CD4-positive, alpha-beta T cell treated with Interferon gamma for 1 hour (primary cell): ENCODE measurements around the gene RUSF1.
"Not testable (repeated sequence)": the region's sequence is repeated elsewhere in the genome, so short reads cannot be mapped to it uniquely, and the experiment has no call there.

ENCODE experiments used
- DNase-seq: peaks from one replicate; pipeline ENCODE4 v3.0.0-alpha.2; 2020

The RUSF1 gene

GRCh38 chr16:31513884-31514283 is 5.7 kb upstream of the RUSF1 start:
- DNase-seq = no peak

- DNase-seq = no peak
Measured at GRCh38 chr16:31513126-31513525, 4.9 kb upstream of the RUSF1 start.

GRCh38 chr16:31508706-31509195 is 560 bp upstream of the RUSF1 start:
- no peak for DNase-seq

GRCh38 chr16:31507617-31507928 is 618 bp downstream of the RUSF1 start:
- no peak for DNase-seq

- no peak for DNase-seq
Measured at GRCh38 chr16:31505483-31505882, 2.7 kb downstream of the RUSF1 start.

- DNase-seq = no peak
Measured at GRCh38 chr16:31504159-31504558, 4.0 kb downstream of the RUSF1 start.

GRCh38 chr16:31503555-31503954 is 4.6 kb downstream of the RUSF1 start:
- DNase-seq = not testable (repeated sequence)

- DNase-seq = no peak
Measured at GRCh38 chr16:31502981-31503380, 5.2 kb downstream of the RUSF1 start.

- no peak for DNase-seq
Measured at GRCh38 chr16:31501966-31502348, 6.2 kb downstream of the RUSF1 start.

GRCh38 chr16:31501226-31501965 is 6.8 kb downstream of the RUSF1 start:
- no peak for DNase-seq

GRCh38 chr16:31499928-31500327 is 8.3 kb downstream of the RUSF1 start:
- no peak for DNase-seq

GRCh38 chr16:31498493-31498892 is 9.7 kb downstream of the RUSF1 start:
- DNase-seq = no peak

GRCh38 chr16:31496670-31497069 is 11.5 kb downstream of the RUSF1 start:
- DNase-seq = no peak

GRCh38 chr16:31493506-31494125 is 14.6 kb downstream of the RUSF1 start:
- no peak for DNase-seq

GRCh38 chr16:31491778-31492418 is 16.3 kb downstream of the RUSF1 start:
- no peak for DNase-seq

- DNase-seq = no peak
Measured at GRCh38 chr16:31489616-31490584, 18.3 kb downstream of the RUSF1 start.

- no peak for DNase-seq
Measured at GRCh38 chr16:31489298-31489564, 19.0 kb downstream of the RUSF1 start.

- no peak for DNase-seq
Measured at GRCh38 chr16:31488468-31489297, 19.5 kb downstream of the RUSF1 start.

- DNase-seq = peak; percentile 72
Measured at GRCh38 chr16:31487720-31488467, 20.3 kb downstream of the RUSF1 start.

GRCh38 chr16:31487071-31487719 is 21.0 kb downstream of the RUSF1 start:
- no peak for DNase-seq

- no peak for DNase-seq
Measured at GRCh38 chr16:31486045-31486444, 22.1 kb downstream of the RUSF1 start.
